ENCODE data around the gene CCDC91. TPM values are rescaled to one million over a fixed set of nuclear protein-coding genes. Genes with fewer than 3 reads are reported as not detected.

Gene CCDC91
- polyA plus RNA-seq, 1 donor from 2014 or later: 11.6 TPM

DNA sequence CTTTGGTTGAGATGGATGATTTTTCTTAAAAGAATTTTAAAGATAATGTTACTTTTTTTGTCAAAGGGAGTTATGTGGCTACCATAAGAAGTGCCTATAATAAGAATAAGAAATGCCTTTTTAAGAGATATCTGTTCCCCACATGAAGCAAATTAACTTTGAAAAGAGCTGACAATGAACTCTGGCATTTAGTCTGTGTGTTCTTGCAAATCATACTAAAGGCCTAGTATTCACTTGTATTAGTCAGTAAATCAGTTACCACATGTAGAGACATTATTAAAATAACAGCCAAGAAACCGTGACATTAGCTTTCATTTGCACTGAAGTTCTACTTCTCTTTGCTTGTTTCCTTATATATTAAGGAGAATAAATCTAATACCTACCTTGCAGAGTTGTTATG, 296.3 kb downstream of the CCDC91 start:
- Histone ChIP-seq H3K4me3 (ENCODE audit: low read length) (no peak overlapping the region), H2AFZ (ENCODE audit: low read depth, low read length) (no peak overlapping the region), H4K20me1 (ENCODE audit: insufficient read depth) (no peaks in the 10 kb centered on the region), H3K9me2 (ENCODE audit: insufficient read depth, low read length) (no peaks in the 10 kb centered on the region), H3K36me3 (ENCODE audit: insufficient read depth, low read length) (no peaks in the 10 kb centered on the region), H3K27me3 (ENCODE audit: insufficient read depth, low read depth, low read length) (no peaks in the 10 kb centered on the region), H3K4me2 (ENCODE audit: low read length) (no peak overlapping the region), H3K9me3 (ENCODE audit: low read length) (no peaks in the 10 kb centered on the region), H3K27ac (ENCODE audit: low read length) (no peak overlapping the region), H3F3A (ENCODE audit: insufficient read depth, low read length, poor library complexity, severe bottlenecking) (no peaks in the 10 kb centered on the region), H3K9ac (ENCODE audit: low read length) (no peak overlapping the region), H3K79me2 (replicated peaks; ENCODE audit: insufficient read depth, low read length) (no peaks in the 10 kb centered on the region)
- TF ChIP-seq, protein P1, sequence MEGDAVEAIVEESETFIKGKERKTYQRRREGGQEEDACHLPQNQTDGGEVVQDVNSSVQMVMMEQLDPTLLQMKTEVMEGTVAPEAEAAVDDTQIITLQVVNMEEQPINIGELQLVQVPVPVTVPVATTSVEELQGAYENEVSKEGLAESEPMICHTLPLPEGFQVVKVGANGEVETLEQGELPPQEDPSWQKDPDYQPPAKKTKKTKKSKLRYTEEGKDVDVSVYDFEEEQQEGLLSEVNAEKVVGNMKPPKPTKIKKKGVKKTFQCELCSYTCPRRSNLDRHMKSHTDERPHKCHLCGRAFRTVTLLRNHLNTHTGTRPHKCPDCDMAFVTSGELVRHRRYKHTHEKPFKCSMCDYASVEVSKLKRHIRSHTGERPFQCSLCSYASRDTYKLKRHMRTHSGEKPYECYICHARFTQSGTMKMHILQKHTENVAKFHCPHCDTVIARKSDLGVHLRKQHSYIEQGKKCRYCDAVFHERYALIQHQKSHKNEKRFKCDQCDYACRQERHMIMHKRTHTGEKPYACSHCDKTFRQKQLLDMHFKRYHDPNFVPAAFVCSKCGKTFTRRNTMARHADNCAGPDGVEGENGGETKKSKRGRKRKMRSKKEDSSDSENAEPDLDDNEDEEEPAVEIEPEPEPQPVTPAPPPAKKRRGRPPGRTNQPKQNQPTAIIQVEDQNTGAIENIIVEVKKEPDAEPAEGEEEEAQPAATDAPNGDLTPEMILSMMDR (IDR thresholded peaks at IDR 0.05; ENCODE audit: poor library complexity, severe bottlenecking): no peak
- TF ChIP-seq SMC3 (conservative IDR thresholded peaks at IDR 0.05; ENCODE audit: poor library complexity): no peak
- TF ChIP-seq MXI1 (conservative IDR thresholded peaks at IDR 0.05; ENCODE audit: poor library complexity, severe bottlenecking): no peak
- TF ChIP-seq, protein P2, sequence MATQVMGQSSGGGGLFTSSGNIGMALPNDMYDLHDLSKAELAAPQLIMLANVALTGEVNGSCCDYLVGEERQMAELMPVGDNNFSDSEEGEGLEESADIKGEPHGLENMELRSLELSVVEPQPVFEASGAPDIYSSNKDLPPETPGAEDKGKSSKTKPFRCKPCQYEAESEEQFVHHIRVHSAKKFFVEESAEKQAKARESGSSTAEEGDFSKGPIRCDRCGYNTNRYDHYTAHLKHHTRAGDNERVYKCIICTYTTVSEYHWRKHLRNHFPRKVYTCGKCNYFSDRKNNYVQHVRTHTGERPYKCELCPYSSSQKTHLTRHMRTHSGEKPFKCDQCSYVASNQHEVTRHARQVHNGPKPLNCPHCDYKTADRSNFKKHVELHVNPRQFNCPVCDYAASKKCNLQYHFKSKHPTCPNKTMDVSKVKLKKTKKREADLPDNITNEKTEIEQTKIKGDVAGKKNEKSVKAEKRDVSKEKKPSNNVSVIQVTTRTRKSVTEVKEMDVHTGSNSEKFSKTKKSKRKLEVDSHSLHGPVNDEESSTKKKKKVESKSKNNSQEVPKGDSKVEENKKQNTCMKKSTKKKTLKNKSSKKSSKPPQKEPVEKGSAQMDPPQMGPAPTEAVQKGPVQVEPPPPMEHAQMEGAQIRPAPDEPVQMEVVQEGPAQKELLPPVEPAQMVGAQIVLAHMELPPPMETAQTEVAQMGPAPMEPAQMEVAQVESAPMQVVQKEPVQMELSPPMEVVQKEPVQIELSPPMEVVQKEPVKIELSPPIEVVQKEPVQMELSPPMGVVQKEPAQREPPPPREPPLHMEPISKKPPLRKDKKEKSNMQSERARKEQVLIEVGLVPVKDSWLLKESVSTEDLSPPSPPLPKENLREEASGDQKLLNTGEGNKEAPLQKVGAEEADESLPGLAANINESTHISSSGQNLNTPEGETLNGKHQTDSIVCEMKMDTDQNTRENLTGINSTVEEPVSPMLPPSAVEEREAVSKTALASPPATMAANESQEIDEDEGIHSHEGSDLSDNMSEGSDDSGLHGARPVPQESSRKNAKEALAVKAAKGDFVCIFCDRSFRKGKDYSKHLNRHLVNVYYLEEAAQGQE (IDR thresholded peaks at IDR 0.05; ENCODE audit: borderline replicate concordance): no peak
- TF ChIP-seq EZH2 (IDR thresholded peaks at IDR 0.05; ENCODE audit: borderline replicate concordance, insufficient read depth, low read length, poor library complexity, severe bottlenecking): no peak
- TF ChIP-seq RAD21 (conservative IDR thresholded peaks at IDR 0.05): no peak
- TF ChIP-seq TAF1 (IDR thresholded peaks at IDR 0.05; ENCODE audit: low read depth): no peak
- no peak for TF ChIP-seq EP300 (conservative IDR thresholded peaks at IDR 0.05; ENCODE audit: poor library complexity, severe bottlenecking)
- no peak for TF ChIP-seq POLR2AphosphoS5 (IDR thresholded peaks at IDR 0.05)

DNA sequence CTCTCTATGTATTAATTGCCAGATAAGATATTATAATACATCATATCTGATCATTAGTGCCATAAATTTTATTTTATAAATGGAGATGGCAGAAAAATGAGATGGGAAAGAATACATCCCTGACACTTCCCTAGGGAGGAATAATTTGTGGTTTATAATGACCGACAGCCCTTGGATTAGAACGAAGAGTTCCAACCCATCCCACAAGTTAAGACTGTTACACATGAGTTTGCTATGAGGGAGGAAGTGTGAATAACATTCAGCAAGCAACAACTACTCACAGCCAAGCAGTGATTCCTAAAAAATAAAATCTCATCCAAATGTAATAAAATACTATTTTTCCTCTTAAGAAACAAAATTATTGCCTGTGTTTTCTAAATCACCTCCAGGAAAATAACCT, 299.0 kb downstream of the CCDC91 start:
- Histone ChIP-seq H3K79me2 (replicated peaks; ENCODE audit: insufficient read depth, low read length) (no peaks in the 10 kb centered on the region), H2AFZ (ENCODE audit: low read depth, low read length) (no peak overlapping the region), H3K9me2 (ENCODE audit: insufficient read depth, low read length) (no peaks in the 10 kb centered on the region), H4K20me1 (ENCODE audit: insufficient read depth) (no peaks in the 10 kb centered on the region), H3K27me3 (ENCODE audit: insufficient read depth, low read depth, low read length) (no peaks in the 10 kb centered on the region), H3K4me3 (ENCODE audit: low read length) (no peak overlapping the region), H3K9me3 (ENCODE audit: low read length) (no peaks in the 10 kb centered on the region), H3K36me3 (ENCODE audit: insufficient read depth, low read length) (no peaks in the 10 kb centered on the region), H3K9ac (ENCODE audit: low read length) (no peak overlapping the region), H3F3A (ENCODE audit: insufficient read depth, low read length, poor library complexity, severe bottlenecking) (no peaks in the 10 kb centered on the region), H3K27ac (ENCODE audit: low read length) (no peak overlapping the region), H3K4me2 (ENCODE audit: low read length) (no peak overlapping the region)
- TF ChIP-seq EP300 (conservative IDR thresholded peaks at IDR 0.05; ENCODE audit: poor library complexity, severe bottlenecking): no peak
- TF ChIP-seq, protein P2 (IDR thresholded peaks at IDR 0.05; ENCODE audit: borderline replicate concordance): no peak
- TF ChIP-seq RAD21 (conservative IDR thresholded peaks at IDR 0.05): no peak
- no peak for TF ChIP-seq EZH2 (IDR thresholded peaks at IDR 0.05; ENCODE audit: borderline replicate concordance, insufficient read depth, low read length, poor library complexity, severe bottlenecking)
- TF ChIP-seq MXI1 (conservative IDR thresholded peaks at IDR 0.05; ENCODE audit: poor library complexity, severe bottlenecking): no peak
- TF ChIP-seq, protein P1 (IDR thresholded peaks at IDR 0.05; ENCODE audit: poor library complexity, severe bottlenecking): no peak
- TF ChIP-seq POLR2AphosphoS5 (IDR thresholded peaks at IDR 0.05): no peak
- no peak for TF ChIP-seq TAF1 (IDR thresholded peaks at IDR 0.05; ENCODE audit: low read depth)
- no peak for TF ChIP-seq SMC3 (conservative IDR thresholded peaks at IDR 0.05; ENCODE audit: poor library complexity)

All from neural cell (in vitro differentiated cells).